Activated CD8-positive, alpha-beta memory T cell treated with anti-CD3 and anti-CD28 coated beads for 48 hours (primary cell): ENCODE measurements around the gene LGR5.
"Not testable (repeated sequence)": the region's sequence is repeated elsewhere in the genome, so short reads cannot be mapped to it uniquely, and the experiment has no call there.

ENCODE experiments used
- DNase-seq, 3 experiments: peaks; one replicate each; pipeline ENCODE4 v3.0.0-alpha.2; 2020; ENCODE audit warnings: low read depth in 2 of 3, low spot score in 2 of 3

The LGR5 gene

DNA sequence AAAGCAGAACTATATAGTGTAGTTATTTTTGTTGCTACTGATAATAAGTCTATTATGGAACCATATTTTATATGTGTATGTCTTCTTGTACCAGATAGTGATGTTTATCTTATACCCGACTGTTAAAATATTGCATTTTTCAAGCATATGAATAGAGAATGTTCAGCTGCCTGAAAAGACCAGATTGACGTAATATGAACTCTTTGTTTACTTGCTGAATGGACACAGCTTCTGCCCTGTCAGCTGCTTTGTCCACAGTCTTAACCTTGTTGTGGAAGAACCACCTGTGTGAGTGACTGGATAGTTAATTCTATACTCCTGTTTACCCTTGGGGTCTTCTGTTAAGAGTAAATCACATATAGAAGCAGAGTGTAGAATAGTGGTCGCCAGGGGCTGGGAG, 109.3 kb downstream of the LGR5 start:
- no peak for DNase-seq

DNA sequence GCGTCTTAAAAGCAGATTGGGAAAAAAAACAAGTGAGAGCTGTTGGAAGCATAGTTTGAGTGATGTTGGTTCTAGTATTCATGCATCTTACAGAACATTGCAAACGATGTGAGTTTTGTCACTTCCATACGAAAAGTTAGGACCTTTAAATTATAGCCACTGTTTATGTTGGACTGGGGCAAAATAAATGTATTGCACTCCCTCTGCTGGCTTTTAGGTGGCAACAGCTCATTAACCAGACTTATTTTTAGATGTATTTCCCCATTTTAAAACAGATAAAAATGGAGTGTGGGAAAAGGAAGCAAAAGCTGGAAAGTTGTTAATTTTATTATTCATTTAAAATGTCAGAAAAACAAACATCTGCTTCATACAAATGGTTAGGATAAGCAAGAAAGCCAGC, 111.9 kb downstream of the LGR5 start:
- no peak for DNase-seq

DNA sequence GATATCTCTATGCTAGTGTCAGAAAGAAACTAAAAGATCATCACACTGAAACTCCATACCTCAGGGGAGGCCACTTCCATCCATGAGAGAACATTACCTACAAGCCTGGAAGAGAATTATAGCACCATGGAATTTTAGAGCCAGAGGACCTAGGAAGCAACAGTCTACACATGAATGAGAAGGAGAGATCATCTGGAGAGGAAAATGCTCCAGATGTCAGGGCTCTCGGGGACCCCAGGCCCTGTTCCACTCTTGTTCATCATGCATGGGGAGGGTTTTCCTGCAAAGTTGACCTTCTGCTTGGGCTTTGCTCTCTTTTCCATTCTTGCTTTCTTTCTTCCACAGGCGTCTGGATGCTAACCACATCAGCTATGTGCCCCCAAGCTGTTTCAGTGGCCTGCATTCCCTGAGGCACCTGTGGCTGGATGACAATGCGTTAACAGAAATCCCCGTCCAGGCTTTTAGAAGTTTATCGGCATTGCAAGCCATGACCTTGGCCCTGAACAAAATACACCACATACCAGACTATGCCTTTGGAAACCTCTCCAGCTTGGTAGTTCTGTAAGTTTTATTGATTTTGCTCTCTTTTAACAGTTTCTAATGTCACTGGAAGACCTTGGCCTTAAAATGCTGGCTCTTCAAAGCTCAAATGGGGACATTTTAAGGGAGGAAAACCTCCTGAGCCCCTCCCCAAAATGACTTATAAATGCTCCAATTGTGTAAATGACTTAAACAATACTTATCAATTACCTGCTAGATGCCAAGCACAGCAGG, 113.3 kb downstream of the LGR5 start:
- DNase-seq: no peak

DNA sequence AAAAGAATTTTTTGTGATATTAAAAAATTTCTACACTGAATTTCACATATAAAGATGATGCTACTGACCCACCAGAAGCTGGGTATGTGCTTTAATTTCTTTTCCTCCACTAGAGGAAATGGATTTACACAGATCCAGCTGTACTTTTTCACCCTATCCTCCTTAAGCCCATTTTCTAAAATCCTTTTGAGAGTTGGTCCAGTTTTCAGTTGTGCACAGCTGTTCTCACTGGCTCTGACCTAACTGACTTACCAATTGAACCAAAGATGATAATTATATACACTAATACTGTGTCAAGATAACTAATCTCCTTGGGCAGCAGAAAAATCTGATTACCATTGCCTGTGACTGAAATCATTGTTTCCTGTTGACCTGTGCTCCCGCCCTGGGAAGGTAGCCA, 115.6 kb downstream of the LGR5 start:
- no peak for DNase-seq

DNA sequence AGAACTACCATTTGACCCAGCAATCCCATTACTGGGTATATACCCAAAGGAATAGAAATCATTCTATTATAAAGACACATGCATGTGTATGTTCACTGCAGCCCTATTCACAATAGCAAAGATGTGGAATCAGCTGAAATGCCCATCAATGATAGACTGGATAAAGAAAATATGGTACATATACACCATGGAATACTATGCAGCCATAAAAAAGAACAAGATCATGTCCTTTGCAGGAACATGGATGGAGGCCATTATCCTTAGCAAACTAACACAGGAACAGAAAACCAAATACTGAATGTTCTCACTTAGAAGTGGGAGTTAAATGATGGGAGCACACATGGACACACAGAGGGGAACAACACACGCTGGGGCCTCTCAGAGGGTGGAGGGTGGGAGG, 116.2 kb downstream of the LGR5 start:
- not testable (repeated sequence) for DNase-seq

DNA sequence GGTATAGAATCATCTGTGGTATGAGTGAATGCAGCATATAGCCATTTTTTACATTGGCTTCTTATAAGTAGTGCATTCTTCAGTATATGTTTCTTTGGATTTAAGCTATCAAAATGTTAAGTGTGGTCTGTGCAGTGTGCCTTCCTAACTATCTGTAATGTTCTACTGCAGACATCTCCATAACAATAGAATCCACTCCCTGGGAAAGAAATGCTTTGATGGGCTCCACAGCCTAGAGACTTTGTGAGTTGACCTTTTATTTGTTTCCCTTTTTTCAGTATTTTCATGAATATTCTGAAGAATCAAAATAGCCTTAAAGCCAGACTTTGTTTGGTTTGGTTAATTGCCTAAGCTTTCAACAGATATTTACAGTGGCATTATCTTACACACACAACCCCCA, 116.8 kb downstream of the LGR5 start:
- no peak for DNase-seq

DNA sequence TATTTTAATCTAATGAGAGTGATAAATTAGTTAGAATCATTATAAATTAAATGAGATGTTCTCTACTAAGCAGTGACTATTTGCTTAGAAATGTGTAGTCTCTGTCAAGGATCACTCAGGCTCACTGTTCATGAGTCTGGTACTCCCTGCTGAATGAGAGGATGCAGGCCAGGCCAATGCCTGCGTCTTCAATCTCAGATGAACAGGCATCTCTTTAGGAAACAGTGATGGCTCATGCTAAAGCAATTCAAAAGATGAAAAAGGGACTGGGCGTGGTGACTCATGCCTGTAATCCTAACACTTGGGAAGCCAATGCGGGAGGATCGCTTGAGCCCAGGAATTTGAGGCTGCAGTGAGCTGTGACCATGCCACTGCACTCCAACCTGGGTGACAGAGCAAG, 117.3 kb downstream of the LGR5 start:
- DNase-seq: no peak

DNA sequence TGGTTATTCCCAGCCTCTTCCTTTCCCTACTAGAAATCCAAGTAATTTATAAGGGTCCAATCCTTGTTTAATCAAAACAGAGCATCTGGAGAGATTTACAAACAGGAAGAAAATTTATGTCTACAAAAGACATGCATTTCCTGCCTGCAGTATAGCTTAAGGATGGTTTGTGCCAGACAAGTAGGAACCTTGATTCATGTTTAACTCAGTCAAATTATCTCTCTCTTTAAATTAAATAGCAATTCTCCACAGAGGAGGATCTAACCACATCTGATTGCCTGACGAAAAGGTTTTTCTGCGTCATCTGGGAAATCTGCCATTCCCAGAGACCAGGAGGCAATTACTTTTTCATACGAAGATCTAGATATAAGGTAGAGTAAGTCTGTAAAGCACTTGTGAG, 118.8 kb downstream of the LGR5 start:
- DNase-seq: no peak

DNA sequence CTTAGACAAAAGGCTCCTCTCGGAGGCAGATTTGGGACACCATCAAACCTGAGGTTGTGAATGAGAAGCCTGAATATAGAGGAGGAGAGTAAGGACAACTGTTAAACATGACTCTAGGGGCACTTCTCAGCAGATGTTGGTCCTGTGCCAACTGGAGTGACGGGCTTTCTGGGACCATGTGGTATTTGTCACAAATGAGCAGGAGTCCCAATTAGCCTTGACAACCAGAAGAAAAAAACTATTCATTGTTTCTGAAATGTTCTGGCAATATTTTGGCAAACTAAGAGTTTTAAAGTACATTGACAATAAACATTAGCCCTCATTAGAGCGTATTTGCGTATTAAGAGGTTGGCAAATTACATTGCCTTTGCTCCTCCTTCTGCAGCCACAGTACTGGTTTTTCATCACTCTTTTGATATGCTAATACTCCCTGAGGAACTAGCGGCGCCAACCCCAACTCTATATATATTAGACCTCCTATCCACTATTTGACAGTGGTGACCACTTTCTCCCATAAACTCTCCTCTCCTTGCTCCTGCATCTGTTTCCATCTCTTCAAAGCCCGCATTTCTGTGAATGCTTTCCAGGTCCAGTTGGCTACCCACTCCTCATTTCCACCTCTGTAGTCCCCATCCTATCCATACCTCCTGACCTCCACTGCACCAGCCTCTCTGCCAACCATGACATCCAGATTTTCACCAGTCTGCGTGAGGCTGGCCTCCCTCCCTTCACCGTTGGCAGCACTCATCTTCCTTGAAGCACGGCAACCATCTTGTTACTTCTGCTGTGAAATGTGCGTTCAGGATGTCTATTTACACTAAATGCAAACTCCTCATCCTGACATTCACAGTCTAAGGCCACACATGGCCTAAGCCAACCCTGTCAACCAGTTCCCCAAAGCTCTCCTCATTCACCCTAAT, 123.3 kb downstream of the LGR5 start:
- DNase-seq: no peak

DNA sequence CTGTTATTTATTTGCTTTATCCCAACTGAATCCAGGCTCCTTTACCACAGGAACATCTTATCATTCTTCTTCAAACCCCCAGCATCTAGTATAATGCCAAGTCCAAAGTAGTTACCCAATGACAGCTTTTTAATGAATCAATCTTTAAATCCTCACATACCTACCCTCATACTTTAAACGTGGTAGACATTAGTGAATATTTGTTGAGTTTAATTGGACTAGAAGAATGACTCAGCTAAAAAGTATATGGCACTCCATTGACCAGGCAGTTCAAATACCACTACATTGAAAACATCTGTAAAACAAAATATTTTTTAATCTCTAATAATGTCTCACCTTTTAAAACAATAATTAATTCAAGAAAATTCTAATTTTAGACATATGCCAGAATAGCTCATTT, 125.9 kb downstream of the LGR5 start:
- no peak for DNase-seq

DNA sequence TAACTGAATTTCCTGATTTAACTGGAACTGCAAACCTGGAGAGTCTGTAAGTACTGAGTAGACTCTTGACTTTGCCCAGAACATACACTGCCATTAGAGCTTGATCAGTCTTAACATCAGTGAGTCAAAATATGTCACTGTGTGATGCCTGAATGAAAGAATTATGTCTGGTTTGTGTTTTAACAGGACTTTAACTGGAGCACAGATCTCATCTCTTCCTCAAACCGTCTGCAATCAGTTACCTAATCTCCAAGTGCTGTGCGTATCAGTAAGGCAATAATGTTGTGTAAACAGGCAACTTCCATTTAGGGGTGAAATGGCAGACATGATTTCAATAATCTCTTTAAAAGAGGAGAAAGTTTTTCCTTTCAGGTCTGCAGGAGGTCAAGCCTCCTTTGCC, 127.1 kb downstream of the LGR5 start:
- no peak for DNase-seq

DNA sequence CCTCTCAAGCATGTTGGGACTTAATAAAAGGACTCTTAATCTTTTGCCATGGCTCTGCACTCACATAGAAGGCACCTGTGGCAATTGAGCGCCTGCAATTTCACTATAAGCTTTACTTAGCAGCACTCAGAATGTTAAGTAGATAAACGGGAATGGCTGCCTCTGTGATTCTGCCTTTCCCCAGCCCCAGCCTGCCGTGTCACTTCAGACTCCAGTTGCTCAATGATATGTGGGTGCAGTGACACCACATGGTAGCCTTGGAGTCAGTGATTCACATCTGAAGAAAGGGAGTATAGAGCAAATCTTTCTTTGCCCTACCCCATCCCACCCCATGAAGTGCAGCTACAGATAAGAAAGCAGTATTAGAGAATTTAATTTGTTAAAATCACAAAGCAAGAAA, 127.9 kb downstream of the LGR5 start:
- DNase-seq: no peak

DNA sequence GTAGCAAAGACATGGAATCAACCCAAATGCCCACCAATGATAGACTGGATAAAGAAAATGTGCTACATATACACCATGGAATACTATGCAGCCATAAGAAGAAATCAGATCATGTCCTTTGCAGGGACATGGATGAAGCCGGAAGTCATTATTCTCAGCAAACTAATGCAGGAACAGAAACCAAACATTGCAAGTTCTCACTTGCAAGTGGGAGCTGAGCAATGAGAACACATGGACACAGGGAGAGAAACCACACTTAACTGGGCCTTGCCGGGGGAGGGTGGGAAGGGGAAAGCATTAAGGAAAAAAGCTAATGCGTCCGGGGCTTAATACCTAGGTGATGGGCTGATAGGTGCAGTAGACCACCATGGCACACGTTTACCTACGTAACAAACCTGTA, 130.3 kb downstream of the LGR5 start:
- DNase-seq: not testable (repeated sequence)

DNA sequence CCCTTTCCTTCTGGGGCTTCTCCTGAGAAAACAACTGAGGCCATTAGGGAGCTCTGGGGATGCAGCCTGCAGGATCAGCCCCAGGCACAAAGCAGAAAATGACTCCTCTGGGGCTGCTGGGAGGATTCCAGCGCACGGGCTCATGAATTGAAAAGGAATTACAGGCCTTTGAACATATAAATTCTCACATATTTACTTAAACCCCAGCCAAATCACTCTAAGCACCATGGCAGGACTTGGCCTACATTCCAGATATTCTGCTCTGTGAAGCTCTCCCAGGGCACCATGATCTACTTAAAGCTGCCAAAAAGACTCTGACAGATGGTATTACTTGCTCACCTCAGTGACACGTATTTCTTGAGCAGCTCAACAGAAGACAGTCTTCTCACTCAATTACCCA, 136.9 kb downstream of the LGR5 start:
- DNase-seq: no peak

DNA sequence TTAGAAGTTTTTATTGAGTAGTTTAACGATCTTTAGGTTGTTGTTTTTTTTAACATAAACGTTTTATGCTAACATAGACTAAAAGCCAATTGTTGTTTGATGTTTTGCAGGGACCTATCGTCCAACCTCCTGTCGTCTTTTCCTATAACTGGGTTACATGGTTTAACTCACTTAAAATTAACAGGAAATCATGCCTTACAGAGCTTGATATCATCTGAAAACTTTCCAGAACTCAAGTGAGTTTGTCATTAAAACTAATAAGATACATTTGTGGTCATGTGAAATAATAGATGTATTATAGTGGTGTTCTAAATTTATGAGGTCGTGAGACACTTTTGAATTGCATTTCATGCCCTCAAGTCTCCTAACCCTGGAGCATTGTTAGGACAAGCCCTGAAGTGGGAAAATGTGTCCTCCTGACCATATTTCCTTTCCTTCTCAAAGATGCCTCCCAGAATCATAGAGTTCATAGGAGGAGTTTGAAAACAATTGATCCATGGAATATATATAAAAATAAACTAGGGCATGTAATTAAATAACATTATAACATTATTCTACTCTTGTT, 139.2 kb downstream of the LGR5 start:
- DNase-seq: no peak

DNA sequence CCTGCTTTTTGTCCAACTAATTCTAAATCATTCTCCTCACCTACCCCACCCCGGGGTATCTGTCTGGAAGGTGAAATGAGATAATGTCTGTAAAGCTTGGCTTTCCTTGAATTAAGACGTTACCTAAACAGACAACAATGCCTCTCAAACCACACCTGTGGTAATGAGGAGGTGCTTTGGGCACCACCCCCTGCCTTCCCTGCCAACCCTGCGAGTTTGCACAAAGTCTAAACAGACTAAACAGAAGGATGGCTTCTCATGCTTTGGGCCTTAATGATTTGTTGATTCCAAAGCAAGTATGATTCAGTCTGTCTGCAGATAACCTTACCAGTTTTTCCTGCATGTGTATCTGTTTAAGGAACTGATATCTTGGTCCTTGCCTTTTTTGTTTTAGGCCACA, 141.6 kb downstream of the LGR5 start:
- DNase-seq: no peak

DNA sequence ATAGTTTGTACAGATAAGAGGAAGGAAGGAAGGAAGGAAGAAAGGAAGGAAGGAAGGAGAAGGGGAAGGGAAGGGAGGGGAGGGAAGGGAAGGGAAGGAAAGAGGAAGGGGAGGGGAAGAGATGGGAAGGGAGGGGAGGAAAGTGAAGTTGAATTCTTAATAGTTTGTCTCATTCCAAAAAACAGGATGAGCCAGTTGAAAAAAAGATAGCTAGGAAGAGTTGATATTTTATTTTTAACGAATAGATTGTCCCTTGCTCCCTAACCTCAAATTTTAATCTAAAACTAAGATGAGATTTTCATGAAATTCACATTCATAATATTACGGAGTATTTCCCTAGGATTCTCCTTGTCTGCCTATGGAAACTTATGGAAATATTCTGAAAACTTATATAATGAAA, 143.3 kb downstream of the LGR5 start:
- no peak for DNase-seq

DNA sequence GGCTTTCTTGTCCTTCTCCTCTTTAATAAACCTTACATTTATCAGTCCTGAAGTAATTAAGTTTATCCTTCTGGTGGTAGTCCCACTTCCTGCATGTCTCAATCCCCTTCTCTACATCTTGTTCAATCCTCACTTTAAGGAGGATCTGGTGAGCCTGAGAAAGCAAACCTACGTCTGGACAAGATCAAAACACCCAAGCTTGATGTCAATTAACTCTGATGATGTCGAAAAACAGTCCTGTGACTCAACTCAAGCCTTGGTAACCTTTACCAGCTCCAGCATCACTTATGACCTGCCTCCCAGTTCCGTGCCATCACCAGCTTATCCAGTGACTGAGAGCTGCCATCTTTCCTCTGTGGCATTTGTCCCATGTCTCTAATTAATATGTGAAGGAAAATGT, 144.8 kb downstream of the LGR5 start:
- no peak for DNase-seq

DNA sequence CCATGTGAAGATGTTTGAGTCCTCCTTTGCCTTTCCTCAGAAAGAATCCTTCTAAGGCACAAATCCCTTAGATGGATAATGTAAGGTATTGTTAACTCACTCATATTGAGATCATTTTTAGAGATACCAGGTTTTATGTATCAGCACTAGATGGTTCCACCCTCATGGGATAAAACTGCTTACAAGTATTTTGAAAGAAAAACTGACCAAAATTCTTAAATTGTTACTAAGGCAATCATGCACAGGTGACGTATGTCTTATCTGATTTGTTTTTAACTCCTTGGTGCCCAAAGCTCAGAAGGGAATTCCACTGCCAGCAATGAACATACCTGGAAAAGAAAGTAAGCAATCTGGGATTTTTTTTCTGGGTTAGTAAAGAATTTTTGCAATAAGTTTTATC, 145.6 kb downstream of the LGR5 start:
- DNase-seq: no peak

DNA sequence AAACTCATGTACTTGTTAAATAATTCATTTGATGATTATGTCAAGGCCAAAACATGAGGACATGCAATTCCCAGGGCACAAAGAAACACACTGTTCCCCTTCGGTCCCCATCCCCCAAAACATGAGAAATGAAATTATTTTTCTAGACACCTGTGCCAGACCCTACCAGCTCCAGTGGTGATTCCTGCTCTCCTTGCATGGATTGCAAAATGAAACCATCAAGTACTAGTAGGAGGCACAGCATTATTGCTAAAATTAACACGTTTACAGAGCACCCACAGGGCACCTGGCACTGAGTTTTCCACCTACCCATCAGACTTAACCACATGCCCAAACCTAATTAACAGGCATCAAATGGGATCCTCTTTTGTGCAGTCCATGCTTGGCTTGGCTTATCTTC, 147.4 kb downstream of the LGR5 start:
- DNase-seq: no peak

DNA sequence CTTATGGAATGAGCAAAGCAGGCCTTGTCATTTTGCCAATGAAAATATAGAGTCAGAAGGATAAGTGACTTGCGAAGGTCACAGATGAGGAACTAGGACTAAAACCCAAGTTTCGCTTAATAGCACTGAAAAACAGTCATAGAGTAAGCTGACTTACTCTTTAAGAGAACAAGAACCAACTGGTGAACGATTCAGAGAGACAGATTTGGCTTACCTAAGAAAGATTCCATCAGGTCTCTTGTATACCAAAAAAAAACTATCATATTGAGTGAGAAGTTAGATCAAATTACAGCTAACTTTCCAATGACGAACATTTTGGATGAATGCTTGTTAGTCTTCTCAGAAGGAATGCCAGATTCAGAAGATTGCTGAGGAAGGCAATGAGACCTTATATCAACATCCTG, 149.9 kb downstream of the LGR5 start:
- DNase-seq: no peak

DNA sequence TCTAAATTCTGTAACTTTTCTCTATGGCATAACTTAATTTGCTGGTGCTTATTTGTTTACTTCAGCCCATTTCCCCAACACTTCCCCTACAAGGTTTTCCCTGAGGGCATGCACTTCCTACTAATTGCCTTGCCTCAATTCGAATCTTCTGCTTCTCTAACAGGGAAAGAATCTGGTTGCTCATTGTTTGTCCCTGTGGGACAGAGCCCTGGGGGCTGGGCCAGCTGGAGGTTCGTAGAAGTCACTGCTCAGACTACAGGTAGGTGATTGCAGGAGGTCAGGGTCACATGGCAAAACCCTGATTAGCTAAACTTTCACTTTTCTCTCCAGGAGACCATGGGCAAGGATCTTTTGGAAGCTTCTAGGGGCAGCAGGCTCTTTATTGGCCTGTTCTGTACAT, 152.0 kb downstream of the LGR5 start:
- no peak for DNase-seq
